GM12891 (cell line): ENCODE measurements around the gene SPAG9.

Experiments used
- POLR2A ChIP-seq: IDR thresholded peaks from 2 replicates; pipeline ENCODE4 v1.6.1; 2011; ENCODE audit warnings: low read depth, low read length, control low read depth
- POLR2AphosphoS5 ChIP-seq: IDR thresholded peaks from 2 replicates; pipeline ENCODE4 v1.6.1; 2011; ENCODE audit warnings: low read depth, low read length, control low read depth
- POU2F2 ChIP-seq: IDR thresholded peaks from 2 replicates; pipeline ENCODE4 v1.6.1; 2011; ENCODE audit warnings: low read depth, mild to moderate bottlenecking, control low read depth, low read length, moderate library complexity
- TAF1 ChIP-seq: IDR thresholded peaks from 2 replicates; pipeline ENCODE4 v1.6.1; 2011; ENCODE audit warnings: low read depth, low read length, control low read depth

DNA sequence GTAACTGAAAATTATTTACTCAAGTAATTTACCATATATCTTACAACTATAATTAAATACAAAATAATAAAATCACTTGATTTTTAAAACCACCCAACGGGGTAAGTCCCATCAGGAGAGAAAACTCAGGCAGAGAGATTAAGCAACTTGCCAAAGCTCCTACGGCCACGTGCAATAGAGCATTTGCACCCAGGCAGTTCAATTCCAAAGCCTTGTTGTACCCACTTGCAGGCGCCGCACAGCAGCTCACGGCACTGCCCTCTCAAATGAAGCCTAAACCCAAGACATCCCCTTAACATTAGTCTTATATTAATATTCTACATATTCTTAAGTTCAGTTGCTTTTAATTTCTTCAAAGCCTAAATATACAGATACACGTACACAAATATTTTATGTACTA, 75.7 kb downstream of the SPAG9 start:
- TF ChIP-seq POLR2AphosphoS5, result no peak
- TF ChIP-seq POLR2A, result no peak
- no peak for TF ChIP-seq TAF1
- TF ChIP-seq POU2F2, result no peak
